HG02885 (cell line): ENCODE results near the gene ZNF200.
"Not testable (repeated sequence)": the region's sequence is repeated elsewhere in the genome, so short reads cannot be mapped to it uniquely, and the experiment has no call there.

ENCODE experiments used
- ATAC-seq: cut with Tn5 transposase; IDR thresholded peaks from one replicate; pipeline ENCODE4 v1.9.1; 2021; ENCODE audit warnings: mild to moderate bottlenecking; ENCODE audit not compliant: unreplicated experiment, poor library complexity

Gene ZNF200

GRCh38 chr16:3205939-3206338 is 29.0 kb downstream of the ZNF200 start:
- ATAC-seq: not testable (repeated sequence)

GRCh38 chr16:3202903-3203539 is 31.9 kb downstream of the ZNF200 start:
- no peak for ATAC-seq

DNA sequence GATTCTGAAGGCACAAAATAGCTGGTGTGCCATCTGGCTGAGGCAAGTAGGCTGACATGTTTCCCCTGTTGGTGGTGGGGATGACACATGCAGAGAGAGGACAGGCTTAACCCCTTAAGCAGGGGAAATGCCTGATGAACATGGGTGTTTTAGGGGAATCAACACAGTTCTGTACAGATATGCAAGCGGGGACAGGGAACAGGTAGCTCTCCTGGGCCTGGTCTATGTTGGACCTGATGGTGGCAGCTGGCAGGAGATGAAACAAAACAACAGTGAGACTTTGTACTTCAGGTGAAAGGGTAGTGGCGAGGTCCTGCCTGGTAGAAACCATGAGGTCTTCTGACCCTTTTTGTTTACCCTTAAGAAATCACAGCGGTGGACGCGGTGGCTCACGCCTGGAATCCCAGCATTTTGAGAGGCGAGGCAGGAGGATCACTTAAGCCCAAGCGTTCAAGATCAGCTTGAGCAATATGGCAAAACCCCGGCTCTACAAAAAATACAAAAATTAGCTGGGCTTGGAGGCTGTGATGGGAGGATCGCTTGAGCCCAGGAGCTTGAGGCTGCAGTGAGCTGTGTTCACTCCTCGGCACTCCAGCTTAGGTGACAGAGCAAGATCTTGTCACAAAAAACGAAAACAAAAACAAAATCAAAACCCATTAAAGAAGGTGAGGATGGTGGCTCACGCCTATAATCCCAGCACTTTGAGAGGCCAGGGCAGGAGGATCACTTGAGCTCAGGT is 36.5 kb downstream of the ZNF200 start:
- ATAC-seq: no peak

GRCh38 chr16:3197694-3198333 is 37.1 kb downstream of the ZNF200 start:
- not testable (repeated sequence) for ATAC-seq

- ATAC-seq: no peak
Observed at GRCh38 chr16:3195975-3196374, 39.0 kb downstream of the ZNF200 start.

DNA sequence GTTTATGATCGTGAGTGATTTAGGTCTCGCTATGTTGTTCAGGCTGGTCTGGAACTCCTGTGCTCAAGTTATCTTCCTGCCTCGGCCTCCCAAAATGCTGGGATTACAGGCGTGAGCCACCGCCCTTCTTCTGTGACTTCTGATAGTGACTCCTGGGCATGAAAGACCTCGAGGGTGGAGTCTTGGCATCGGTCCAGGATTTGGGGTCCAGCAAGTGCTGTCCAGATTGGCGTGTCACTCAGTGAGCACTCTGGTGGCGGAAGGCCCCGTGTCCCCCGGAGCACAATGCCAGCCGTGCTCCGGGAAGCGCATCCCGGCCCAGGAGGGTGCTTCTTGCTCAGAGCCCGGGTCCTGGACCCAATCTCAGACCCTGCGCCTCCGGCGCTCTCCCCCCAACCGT is 40.2 kb downstream of the ZNF200 start:
- no peak for ATAC-seq

- no peak for ATAC-seq
Observed at GRCh38 chr16:3193221-3194212, 41.4 kb downstream of the ZNF200 start.

DNA sequence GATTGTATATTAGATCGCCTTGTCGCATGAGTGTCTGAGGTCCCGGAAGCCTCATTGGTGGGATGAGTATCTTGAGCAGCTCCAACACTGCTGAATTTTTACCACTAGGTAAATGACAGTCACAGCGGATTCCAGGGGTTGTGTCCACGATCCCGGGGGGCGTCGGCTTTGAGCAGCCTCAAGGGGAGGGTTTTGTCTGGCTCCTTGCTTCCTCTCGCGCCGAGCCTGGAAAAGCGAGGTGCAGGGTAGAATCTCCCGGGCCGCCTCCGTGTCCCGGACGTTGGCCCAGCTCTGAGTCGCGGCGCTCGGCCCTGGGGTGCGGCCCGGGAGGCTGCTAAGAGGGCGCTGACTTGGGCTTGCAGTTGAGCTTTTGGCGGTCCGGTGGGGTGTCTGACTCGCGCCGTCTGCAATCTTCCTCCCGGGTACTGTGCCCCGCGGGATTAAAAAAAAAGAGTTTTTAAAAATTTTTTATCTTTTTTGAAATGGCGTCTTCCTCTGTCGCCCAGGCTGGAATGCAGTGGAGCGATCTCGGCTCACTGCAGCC is 42.4 kb downstream of the ZNF200 start:
- no peak for ATAC-seq

GRCh38 chr16:3190949-3191353 is 44.0 kb downstream of the ZNF200 start:
- no peak for ATAC-seq

- no peak for ATAC-seq
Observed at GRCh38 chr16:3189869-3190268, 45.1 kb downstream of the ZNF200 start.

GRCh38 chr16:3188925-3189825 is 45.8 kb downstream of the ZNF200 start:
- ATAC-seq: no peak

DNA sequence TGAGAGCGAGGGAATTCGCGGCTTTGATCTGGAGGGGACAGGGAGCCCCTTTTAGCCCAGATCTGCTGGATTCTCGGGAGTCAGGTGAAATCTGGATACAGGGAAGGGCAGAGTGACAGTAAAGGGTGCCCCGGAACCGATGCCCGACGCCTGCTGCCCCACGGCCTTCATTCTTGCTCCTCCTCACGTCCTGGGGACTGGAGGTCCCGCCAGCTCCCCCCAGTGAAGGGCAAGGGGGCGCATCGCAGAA is 46.4 kb downstream of the ZNF200 start:
- no peak for ATAC-seq

DNA sequence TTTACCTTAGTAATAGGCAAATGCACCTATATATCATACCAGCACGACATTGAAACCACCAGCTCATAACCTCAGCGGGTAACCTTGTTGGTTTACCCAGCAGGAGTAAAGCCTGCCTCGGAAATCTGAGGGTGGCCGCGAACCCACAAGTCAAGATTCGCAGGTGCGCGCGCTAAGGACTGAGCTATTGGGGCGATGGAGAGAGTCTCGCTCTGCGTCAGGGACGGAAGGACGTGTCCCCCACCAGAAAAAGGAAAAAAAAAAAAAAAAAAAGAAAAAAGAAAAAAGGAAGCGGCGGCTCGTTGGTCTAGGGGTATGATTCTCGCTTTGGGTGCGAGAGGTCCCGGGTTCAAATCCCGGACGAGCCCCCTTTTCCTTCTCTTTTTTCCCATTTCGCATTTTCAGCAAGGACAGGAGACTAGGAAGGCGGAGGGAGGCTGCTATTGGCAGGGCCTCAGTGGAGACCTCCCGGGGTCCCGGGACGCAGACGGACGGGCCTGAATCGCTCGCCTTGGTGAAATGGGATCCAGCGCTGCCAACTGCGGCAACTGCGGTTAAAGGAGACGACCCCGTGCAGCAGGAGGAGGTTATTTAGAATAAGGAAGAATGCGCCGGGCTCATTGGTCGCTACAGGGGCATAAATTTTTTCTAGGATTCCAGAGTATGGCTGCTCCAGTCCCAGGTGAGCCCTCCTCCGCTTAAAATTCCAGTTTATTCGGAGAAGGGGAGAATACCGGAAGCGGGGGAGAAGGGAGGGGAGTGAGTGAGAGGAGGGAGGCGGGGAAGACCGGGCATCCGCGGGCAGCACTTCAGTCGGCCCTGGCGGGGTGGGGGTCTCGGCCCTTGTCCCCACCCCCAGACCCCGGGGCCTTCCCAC is 46.9 kb downstream of the ZNF200 start, which contains the start of gene OR1F1:
OR1F1 (plus strand) TSS at position 407 of the 877 bp plus-strand sequence.
- ATAC-seq: peak; percentile 33

GRCh38 chr16:3186946-3187690 is 47.8 kb downstream of the ZNF200 start:
- no peak for ATAC-seq

- ATAC-seq: no peak
Observed at GRCh38 chr16:3183445-3184139, 51.4 kb downstream of the ZNF200 start.

DNA sequence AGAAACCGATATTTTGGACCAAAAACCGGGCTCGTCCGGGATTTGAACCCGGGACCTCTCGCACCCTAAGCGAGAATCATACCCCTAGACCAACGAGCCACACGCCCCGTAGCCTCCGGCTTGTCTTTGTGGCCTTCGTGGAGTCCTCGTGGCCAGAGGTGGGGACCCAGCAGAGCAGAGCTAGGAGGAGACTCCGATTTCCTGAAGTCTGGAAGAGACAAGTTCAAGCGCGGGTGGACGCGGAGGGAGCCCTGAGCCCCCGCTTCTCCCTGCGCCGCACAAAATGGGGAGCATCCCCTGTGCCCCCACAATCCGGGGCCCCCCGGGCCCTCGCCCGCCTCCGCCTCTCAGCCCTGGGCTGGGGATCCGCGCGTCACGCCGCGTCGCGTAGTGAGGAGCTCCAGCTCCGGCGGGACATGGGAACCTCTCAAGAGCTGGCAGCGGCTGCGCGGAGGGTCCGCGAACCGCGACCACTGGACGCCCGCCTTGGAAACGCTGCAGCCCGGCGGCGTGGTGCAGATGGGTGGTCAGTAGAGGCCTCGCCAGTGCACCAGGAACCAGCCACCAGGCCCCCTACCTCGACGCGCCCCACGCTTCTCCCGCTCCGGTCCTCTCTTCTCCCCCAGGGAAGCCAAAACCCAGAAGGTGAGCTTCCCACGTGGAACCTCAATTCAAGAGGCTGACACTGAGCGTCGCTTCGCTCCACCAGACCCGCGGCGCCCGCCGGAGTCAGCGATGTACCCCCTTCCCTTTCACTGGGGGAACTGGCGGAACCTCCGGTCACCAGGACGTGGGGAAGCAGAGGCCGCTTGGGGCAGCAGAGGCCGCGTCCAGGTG is 52.1 kb downstream of the ZNF200 start:
- ATAC-seq: no peak
